GM19468 (cell line): ENCODE data around the gene OR5K4.
"Not testable (repeated sequence)": the region's sequence is repeated elsewhere in the genome, so short reads cannot be mapped to it uniquely, and the experiment has no call there.

Source experiments
- ATAC-seq: cut with Tn5 transposase; IDR thresholded peaks from one replicate; pipeline ENCODE4 v1.9.1; 2021; ENCODE audit warnings: mild to moderate bottlenecking, moderate library complexity, moderate number of reproducible peaks; ENCODE audit not compliant: unreplicated experiment; ENCODE audit errors: extremely low read depth

OR5K4 gene

GRCh38 chr3:98367464-98368246 is 14.0 kb downstream of the OR5K4 start:
- ATAC-seq, result no peak

- no peak for ATAC-seq
These were observed 17.5 kb downstream of the OR5K4 start for GRCh38 chr3:98371186-98371585.

DNA sequence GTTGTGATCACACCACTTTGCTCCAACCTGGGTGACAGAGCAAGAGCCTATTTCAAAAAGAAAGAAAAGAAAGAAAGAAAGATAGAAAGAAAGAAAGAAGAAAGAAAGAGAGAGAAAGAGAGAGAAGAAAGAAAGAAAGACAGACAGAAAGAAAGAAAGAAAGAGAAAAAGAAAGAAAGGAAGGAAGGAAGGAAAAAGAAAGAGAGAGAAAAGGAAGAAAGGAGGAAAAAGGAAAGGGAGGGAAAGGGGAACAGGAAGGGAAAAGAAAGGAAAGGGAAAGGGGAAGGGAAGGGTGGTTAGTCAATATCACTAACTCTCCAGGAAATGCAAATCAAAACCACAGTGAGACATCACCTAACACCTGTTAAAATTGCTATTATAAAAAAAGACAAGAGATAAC is 18.2 kb downstream of the OR5K4 start:
- ATAC-seq, result no peak

- ATAC-seq, result no peak
These were observed 18.8 kb downstream of the OR5K4 start for GRCh38 chr3:98372445-98372844.

DNA sequence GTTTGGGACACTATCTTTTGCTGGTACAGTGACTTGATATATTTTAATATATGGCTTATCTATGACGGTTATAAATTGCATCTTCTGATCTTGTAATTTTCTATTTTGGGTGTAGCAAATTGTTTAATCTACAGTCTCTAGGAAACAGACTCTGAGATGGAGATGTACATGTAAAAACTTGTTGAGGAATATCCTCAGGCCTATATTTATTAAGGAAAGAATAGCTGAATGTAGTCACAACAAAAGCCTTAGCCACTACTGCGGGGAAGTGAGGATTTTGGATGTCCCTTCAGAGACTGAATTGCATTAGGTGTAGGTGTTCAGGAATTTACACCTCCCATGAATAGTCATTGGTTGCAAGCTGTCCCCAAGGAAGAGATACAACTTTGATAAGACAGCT is 23.0 kb downstream of the OR5K4 start:
- no peak for ATAC-seq

GRCh38 chr3:98388147-98388546 is 34.5 kb downstream of the OR5K4 start:
- no peak for ATAC-seq

DNA sequence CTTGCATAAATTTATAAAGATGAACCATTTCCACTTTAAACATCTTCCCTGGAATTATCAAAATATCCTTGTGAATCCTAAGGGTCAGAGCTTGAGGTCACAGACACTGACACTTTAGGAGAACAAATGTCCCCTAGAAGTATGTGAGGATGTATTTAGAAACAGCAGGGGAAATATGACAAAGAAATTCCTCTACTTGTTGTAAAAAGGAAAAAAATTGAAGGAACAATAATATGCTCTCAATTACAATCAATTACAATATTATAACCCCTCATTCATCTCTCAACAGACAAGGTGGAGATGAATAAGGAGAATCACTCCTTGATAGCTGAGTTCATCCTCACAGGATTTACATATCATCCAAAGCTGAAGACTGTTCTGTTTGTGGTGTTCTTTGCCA is 36.7 kb downstream of the OR5K4 start, which contains the start of gene OR5K3:
Gene OR5K3, plus strand, starts transcription at position 301 of the 400 bp plus-strand sequence. Its CDS starts 0 bp downstream, at position 301.
- ATAC-seq, result no peak

DNA sequence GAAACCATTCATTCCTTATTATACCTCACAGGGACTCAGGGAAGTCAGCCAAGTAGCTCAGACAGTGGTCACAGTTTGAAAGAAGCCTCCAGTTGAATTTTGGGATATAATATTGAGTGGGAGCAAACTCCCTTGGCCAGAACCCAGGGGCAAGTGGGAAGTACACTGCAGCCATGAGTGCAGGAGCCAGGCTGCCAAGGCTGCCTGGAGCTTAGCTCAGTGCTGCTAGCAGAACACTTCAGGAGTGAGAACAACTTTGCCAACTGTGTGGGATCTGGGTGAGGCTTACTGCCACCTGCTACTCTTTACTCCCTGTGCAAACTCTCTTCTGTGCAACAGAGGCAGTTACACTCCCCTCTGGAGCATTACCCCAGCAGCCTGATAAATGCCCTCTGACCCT is 41.4 kb downstream of the OR5K4 start:
- no peak for ATAC-seq

- ATAC-seq, result not testable (repeated sequence)
These were observed 42.8 kb downstream of the OR5K4 start for GRCh38 chr3:98396482-98396881.

- no peak for ATAC-seq
These were observed 44.9 kb downstream of the OR5K4 start for GRCh38 chr3:98398513-98398912.

- ATAC-seq, result no peak
These were observed 48.9 kb downstream of the OR5K4 start for GRCh38 chr3:98402507-98402906.

DNA sequence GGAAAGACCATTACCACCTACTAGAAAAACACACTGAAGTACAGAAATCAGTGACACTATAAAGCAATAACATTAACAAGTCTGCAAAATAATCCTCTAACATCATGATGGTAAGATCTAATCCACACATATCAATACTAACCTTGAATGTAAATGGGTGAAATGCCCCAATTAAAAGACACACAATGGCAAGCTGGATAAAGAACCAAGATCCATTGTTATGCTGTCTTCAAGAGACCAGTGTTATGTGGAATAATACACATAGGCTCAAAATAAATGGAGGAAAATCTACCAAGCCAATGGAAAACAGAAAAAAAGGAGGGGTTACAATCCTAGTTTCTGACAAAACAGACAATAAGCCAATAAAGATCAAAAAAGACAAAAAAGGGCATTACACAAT is 50.4 kb downstream of the OR5K4 start:
- ATAC-seq, result no peak
